AG04450 (cell line): ENCODE measurements around the gene U2AF1. TPM values are rescaled to one million over a fixed set of nuclear protein-coding genes. Genes with fewer than 3 reads are reported as not detected.
"Not testable (repeated sequence)": the region's sequence is repeated elsewhere in the genome, so short reads cannot be mapped to it uniquely, and the experiment has no call there.

Source experiments
- CTCF ChIA-PET: fragments of 300-600, 350-600 bp; formaldehyde crosslinking; extraction: SDS; loops from one replicate; lab custom pipeline; 2022; ENCODE audit warnings: antibody characterized with exemption, inconsistent platforms; lab: Charles Lee
- POLR2A ChIA-PET: fragments of 350-600 bp; formaldehyde crosslinking; extraction: SDS; loops from one replicate; lab custom pipeline; 2021; ENCODE audit warnings: antibody characterized with exemption, inconsistent platforms; lab: Yijun Ruan, JAX
- DNase-seq: peaks from one replicate; pipeline ENCODE4 v3.0.0-alpha.2; 2011; ENCODE audit warnings: low read depth, low spot score
- H3K27ac ChIP-seq: one replicate; pipeline ENCODE4 v1.5.1; 2012; ENCODE audit warnings: low read depth, low read length, control low read depth
- H3K27me3 ChIP-seq: one replicate; pipeline ENCODE4 v1.6.0; 2012; ENCODE audit warnings: low read length; ENCODE audit not compliant: control insufficient read depth, insufficient read depth
- H3K4me3 ChIP-seq: 2 replicates; pipeline ENCODE4 v1.5.1; 2011; ENCODE audit warnings: mild to moderate bottlenecking, low read depth, low read length, control low read depth
- H3K9me3 ChIP-seq: 2 replicates; pipeline ENCODE4 v1.5.1; 2012; ENCODE audit warnings: low read length; ENCODE audit not compliant: control insufficient read depth, insufficient read depth
- polyA plus RNA-seq: library from polyadenylated mRNA; depleted of rRNA; stranded (reverse); fragments of >200 nt; gene quantifications from 2 replicates; pipeline ENCODE4 v1.2.3, GENCODE V29; 2011

Gene U2AF1
- polyA plus RNA-seq, 1 experiment: 56.9 TPM

DNA sequence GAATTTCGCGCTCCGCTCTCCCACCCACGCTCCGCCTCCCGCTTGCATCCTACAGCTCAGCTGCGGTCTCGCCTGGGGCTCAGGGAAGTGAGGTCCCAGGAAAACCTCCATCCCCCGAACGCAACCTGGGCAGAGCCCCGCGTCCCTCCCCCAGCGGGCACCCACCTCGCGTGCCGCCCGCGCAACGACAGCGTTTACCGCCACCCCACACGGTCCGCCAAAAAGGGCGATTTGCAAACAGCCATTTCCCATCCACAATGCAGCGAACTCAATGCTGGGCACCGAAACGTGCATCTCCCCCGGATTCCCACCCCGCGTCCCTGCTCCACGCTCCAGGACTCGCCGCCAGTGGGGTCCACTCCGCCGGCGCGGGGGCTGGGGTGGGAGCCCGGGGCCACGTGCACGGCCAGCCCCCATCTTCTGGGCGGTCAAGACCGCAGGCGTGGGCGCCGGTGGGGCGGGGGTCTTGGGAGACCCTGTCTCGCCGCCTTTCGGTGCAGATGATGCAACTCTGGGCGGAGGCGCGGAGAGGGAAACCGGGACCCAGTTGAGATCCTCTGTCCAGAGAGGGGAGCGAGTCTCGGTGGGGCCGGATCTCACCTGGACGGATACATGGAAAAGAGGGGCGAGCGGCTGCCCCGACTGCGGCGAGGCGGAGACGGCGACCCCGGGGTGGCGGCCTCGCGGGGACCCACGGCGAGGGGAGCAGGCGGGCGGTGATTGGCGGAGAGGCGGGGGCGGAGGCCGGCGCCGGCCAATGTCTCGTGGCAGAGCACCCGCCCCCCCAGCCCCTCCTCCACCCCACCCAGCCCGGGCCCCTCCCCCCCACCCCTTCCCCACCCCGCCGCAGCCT is 32.0 kb downstream of the U2AF1 start, which contains the start of gene CBS:
Gene CBS (minus strand): TSS at position 666 of the 853 bp plus-strand sequence. CDS start 3,642 bp downstream, outside the sequence.
- H3K27me3 ChIP-seq, H3K9me3 ChIP-seq, DNase-seq, H3K4me3 ChIP-seq, H3K27ac ChIP-seq, CTCF ChIA-PET, POLR2A ChIA-PET: not testable (repeated sequence)

DNA sequence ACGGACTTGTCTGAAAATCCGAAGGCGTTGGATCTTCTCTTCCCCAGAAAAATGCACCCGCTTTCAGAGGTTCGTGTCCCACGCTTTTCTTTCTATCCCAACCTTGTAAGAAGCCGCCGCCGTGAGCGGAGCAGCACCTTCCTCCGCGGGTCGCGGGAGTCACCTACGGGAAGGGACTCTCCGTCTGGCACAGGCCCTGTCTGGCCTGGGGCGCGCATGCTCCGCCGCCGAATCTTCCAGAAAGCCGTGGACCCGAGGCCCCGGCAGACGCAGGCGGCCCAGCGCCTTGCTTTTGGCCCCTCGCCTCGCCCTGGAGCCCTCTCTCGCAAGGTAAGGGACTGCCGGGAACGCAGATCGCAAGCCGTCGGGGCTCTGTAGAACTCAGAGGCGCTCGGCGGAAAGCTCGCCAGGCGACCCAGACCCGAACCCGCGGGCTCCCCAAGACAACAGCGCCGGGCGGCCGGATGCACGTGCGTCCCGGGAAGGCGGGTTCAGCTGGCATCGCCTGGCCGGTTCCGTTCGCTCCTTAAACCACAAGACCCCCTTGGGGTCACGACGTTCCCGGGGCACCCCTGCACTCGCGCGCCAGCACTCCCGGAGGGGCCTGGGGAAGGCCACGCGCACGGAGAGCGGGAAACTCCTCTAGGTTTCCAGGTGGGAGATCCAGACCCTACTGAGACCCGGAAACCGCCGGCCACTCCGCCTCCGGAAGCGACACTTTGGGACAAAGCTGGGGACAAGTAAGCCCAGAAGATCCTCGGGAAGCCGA is 32.8 kb downstream of the U2AF1 start:
- H3K9me3 ChIP-seq, CTCF ChIA-PET, H3K27ac ChIP-seq, H3K4me3 ChIP-seq, H3K27me3 ChIP-seq, DNase-seq, POLR2A ChIA-PET: not testable (repeated sequence)

DNA sequence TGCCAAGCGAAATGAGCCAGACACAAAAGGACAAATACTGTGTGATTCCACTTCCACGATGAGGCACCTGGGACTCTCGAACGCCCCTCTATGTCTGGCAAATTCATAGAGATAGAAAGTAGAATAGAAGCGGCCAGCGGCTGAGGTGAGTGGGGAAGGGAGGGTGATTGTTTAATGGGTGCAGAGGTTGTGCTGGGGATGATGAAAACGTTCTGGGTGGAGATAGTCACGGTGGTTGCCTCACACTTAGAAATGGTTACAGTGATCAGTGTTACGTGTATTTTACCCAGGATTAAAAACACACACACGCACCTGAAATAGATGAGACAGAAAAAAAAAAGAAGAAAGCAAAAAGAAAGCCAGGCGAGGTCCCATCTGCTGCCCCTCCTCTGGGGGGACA is 34.6 kb downstream of the U2AF1 start:
- H3K9me3 ChIP-seq, DNase-seq, H3K27me3 ChIP-seq, CTCF ChIA-PET, POLR2A ChIA-PET, H3K27ac ChIP-seq, H3K4me3 ChIP-seq: not testable (repeated sequence)

DNA sequence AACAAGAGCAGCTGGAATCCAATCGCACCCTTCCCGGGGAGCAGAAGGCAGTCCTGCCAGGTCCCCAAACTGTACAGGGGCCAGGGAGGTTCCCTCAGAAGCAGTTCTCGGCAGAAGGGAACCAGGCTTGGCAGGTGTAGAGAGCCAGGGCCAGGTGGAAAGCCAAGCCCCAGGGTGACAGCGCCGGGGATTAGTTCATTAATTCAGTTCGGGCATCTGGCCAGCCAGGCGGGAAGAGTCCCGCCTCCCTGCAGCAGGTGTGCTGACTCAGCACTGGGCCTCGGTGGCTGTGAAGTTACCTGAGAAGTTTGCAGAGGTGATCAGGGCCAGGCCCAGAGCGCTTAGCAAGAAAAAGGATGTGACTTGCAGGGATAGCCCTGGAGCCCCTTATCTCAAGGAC is 37.7 kb downstream of the U2AF1 start:
- H3K27ac ChIP-seq, H3K9me3 ChIP-seq, POLR2A ChIA-PET, CTCF ChIA-PET, H3K27me3 ChIP-seq, DNase-seq, H3K4me3 ChIP-seq: not testable (repeated sequence)

DNA sequence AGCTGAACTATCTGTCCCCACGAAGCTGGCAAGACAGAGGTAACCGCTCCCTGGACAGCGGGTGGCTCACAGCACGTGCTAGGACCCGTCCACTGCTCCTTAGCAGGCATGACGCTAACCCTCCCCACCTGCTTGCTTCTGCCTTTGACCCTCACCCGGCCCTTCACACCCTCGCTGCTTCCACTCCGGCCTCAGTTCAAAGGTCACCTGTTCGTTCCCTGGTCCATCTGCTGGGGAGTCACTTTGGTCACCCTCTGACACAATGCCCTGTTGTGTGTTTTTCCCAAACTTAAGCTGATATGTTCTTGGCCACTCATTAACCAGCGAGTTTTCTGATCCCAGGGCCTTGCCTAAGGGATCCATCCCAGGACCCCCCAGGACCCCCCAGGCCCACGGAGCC is 39.3 kb downstream of the U2AF1 start:
- DNase-seq, H3K27me3 ChIP-seq, H3K4me3 ChIP-seq, H3K9me3 ChIP-seq, H3K27ac ChIP-seq, POLR2A ChIA-PET, CTCF ChIA-PET: not testable (repeated sequence)

DNA sequence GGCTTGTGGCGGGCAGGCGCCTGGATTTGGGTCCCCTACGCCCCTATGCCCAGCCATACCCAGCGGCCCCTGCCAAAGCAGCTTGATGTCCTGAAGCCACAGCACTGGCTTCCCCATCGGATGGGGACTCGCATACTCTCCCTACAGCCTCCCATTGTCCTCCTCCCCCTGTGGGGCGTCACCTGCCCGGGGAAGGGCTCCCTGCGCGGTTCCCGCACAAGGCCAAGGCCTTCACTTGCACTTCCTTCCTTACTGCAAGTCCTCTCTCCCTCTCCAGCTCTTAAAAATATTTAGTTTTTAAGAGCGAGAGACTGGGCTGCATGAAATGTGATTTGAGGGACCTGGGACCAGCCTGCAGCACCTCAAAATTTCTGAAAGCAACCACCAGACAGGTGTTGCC is 40.7 kb downstream of the U2AF1 start:
- H3K27me3 ChIP-seq, DNase-seq, CTCF ChIA-PET, H3K27ac ChIP-seq, POLR2A ChIA-PET, H3K9me3 ChIP-seq, H3K4me3 ChIP-seq: not testable (repeated sequence)

DNA sequence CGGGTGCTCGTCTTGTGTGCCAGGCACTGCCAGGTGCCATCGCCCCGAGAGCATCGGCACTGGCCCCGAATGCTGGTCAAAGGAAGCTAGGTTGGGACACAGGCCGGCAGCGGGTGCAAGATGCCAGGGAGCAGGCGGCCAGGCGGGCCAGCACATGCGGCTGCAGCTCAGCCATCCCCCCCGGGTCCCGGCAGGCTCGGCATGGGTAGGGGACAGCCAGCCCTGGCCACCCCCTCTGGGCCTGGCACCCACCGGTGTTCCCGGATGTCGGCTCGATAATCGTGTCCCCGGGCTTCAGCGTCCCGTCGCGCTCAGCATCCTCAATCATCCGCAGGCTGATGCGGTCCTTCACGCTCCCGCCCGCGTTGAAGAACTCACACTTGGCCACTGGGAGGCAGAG is 41.4 kb downstream of the U2AF1 start:
- POLR2A ChIA-PET, DNase-seq, H3K27me3 ChIP-seq, H3K4me3 ChIP-seq, H3K27ac ChIP-seq, H3K9me3 ChIP-seq, CTCF ChIA-PET: not testable (repeated sequence)

DNA sequence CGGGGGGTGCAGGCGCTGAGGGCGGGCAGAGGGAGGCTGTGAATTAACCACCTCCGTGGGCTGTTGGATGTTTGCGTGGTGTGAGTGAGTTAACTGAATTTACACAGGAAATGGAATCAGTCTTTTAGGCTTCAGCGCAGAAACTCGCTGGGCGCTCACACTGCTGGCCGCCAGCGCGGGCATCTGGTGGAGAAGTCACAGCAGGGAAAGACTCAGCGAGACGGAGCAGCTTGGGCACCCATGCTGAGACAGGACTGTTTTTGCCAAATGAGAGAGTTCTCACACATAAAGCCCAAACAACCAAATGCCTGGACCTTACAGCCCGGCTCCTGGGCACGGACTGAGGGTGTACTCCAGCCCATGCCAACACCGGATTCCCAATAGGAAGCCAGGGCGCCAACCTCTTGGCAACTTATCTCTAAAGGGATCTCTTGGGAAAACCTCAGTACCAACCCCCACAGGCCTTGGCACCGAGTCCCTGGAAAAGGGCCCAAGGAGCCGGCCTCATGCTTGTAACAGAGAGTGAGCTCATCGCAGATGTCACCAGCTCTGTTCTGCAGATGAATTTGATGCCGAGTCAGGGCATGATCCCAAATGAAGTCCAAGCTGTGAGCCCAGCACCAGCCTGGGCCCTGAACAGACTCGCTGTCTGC is 43.0 kb downstream of the U2AF1 start:
- POLR2A ChIA-PET, DNase-seq, H3K9me3 ChIP-seq, H3K27me3 ChIP-seq, CTCF ChIA-PET, H3K27ac ChIP-seq, H3K4me3 ChIP-seq: not testable (repeated sequence)

DNA sequence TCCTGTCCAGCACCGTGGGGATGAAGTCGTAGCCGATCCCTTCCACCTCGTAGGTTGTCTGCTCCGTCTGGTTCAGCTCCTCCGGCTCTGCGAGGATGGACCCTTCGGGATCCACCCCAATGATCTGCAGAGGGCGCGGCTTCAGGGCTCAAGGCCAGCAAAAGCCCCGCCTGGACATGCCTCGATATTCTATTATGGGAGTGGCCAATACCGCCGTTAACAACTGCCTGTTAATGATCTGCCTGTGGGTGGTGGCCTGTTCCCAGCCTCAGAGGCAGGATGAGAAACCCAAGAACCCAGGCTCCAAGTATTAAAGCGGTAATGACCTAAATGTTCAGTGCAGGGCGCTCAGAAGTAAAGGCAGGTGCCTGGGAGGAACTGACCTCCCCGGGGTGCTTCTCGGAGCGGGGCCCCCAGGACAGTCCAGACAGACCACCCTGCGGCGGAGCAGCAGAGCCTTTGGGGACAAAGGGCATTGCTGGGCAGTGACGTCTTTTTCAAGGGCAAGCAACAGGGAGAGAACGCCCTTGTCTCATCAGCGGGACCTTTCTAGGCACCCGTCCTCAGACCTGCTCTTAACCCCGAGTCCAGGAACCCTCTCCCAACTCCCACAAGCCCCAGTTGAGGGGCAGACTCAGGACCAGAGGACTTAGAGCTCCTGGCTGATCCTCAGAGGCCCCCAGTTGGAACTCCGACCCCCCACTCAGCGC is 44.3 kb downstream of the U2AF1 start:
- H3K4me3 ChIP-seq, H3K9me3 ChIP-seq, DNase-seq, CTCF ChIA-PET, H3K27me3 ChIP-seq, POLR2A ChIA-PET, H3K27ac ChIP-seq: not testable (repeated sequence)

DNA sequence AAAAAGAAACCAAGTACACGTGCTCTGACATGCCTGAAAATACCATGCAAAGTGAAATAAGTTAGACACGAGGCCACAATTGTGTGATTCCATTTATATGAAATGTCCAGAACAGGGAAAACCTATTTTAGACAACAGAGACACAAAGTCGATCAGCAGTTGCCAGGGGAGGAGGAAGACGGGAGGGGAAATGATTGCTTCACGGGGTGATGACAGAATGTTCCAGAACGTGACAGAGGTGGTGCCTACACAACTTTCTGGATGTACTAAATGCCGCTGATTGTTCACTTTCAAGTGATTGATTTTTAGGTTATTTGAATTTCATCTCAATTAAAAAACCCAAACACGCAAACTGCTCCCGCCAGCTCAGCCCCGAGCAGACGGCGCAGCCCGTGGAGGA is 54.3 kb downstream of the U2AF1 start:
- H3K4me3 ChIP-seq, H3K27me3 ChIP-seq, H3K27ac ChIP-seq, DNase-seq, H3K9me3 ChIP-seq, POLR2A ChIA-PET, CTCF ChIA-PET: not testable (repeated sequence)
